Subcutaneous adipose tissue (tissue), 4 donors: ENCODE results near the gene DNAH8. TPM values are rescaled to one million over a fixed set of nuclear protein-coding genes. Genes with fewer than 3 reads are reported as not detected.

Experiments
- small RNA-seq: library from RNA; depleted of rRNA; stranded (forward); fragments of <200 nt; gene quantifications from one replicate; pipeline ENCODE3, GENCODE V24; 2016
- total RNA-seq, 4 donors: library from RNA; depleted of rRNA; stranded (reverse); fragments of >200 nt; gene quantifications; one replicate each; pipeline ENCODE4 v1.1.0, GENCODE V29; 2016
- TF ChIP-seq, protein P1 (sequence below): fragments of 450-650 bp; IDR thresholded peaks from one replicate; pipeline ENCODE4 v1.5.1; 2016; ENCODE audit warnings: low read depth, mild to moderate bottlenecking, control low read depth, antibody characterized with exemption, moderate library complexity

Gene DNAH8
- total RNA-seq, 4 donors from 2014 or later: not detected

DNA sequence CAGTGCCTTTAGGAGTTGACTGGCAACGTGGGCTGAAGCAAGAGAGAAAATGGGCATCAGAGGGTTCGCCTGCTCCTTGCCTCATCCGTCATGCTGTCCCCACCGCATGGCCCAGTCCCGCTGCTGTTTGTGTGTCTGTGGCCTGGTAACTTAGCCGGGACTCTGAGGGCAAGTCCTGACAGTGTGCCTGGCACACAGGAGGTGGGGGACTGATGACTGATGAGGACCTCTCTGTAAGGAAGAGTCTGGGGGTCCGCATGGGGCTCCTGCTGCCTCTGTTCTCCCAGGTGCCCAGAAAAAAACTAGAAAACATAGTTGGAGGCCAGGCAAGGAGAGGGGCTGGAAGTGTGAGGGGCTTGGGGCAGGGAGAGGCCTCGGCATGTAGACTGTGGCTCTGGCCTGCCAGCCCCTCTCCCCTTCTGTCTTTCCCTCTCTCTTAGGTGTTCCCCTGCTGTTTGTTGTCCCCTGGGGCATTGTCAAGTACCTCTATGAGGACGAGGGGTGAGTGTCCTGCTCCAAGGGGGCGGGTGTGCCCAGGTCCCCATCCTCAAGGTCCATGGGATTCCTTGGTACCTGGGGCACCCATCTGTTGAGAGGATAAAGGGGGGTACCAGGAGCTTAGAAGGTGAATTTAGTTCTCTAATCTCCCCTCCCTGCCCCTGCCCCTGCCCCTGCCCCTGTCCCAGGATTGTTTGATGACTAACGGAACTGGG, 362.9 kb downstream of the DNAH8 start:
- TF ChIP-seq, protein P1, sequence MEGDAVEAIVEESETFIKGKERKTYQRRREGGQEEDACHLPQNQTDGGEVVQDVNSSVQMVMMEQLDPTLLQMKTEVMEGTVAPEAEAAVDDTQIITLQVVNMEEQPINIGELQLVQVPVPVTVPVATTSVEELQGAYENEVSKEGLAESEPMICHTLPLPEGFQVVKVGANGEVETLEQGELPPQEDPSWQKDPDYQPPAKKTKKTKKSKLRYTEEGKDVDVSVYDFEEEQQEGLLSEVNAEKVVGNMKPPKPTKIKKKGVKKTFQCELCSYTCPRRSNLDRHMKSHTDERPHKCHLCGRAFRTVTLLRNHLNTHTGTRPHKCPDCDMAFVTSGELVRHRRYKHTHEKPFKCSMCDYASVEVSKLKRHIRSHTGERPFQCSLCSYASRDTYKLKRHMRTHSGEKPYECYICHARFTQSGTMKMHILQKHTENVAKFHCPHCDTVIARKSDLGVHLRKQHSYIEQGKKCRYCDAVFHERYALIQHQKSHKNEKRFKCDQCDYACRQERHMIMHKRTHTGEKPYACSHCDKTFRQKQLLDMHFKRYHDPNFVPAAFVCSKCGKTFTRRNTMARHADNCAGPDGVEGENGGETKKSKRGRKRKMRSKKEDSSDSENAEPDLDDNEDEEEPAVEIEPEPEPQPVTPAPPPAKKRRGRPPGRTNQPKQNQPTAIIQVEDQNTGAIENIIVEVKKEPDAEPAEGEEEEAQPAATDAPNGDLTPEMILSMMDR: no peak

DNA sequence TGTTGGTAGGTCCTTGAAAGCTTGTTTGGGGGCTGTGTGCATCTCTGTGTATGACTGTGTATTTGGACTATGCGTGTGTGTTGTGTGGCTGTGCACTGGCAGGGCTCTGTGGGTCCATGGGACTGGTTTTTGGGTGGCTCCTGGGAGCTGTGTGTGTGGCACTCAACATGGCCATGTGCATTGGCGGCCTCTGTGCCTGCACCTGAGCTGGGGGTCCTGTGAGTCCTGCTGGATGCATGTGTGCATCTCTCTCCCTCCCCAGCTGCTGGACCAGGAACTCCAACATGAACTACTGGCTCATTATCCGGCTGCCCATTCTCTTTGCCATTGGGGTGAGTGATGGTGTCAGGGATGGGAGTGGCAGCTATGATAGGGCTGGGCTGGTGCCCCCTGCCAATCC, 363.6 kb downstream of the DNAH8 start:
- TF ChIP-seq, protein P1: no peak

DNA sequence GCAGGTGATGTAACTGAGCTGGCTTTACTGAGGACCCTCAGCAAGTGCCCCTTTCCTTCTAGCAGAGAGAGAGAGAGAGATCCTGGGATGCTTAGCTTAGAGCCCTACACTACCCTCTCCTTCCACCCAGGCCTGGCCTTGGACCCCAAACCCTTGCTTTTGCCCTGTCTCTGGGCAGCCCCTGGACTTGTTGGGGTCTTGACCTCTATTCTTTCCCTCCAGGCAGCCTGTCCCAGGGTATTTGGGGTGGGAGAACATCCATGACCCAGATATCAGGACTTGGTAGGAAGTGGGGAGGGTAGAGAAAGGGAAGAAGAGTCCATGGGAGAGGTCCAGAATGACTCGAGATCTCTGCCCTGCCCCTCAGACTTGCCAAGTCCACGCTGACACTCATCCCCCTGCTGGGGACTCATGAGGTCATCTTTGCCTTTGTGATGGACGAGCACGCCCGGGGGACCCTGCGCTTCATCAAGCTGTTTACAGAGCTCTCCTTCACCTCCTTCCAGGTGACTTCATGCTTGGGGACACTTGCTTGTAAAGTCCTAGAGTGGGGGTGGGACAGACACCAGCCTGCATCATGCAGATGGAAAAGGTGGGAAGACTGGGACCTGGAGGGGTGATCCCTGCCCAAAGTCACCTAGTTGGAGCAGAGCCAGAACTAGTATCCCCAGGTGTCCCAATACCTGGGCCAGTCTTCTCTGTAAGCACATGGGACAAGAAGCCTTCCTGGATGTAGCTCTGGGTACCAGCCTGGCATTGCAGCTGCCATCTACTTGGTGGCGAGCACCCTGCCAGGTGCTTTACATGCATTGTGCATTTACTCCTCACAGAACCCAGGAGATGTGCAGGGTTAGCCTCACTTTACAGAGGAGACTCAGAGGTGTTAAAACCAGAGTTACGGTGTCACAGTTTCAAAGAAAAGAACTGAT, 364.4 kb downstream of the DNAH8 start:
- TF ChIP-seq, protein P1: no peak

Small RNAs within 50 kb of the gene (small RNA-seq; reads per million reads assigned to genes)
- gene AL034345.1: not detected
- not detected for gene RF00393

Other genes starting within 250 kb of the DNAH8 start
- 10 to 100 TPM; 11.7 to 17.7 (median 14.1) TPM for gene BTBD9, start 75.4 kb upstream of the DNAH8 start, total RNA-seq
- 100 to 1,000 TPM in 1 of 4 donors, 10 to 100 TPM in 3; 33.7 to 107 (median 64.7) TPM for gene GLO1, start 12.2 kb upstream of the DNAH8 start, total RNA-seq